ENCODE measurements around the gene MICAL3.

Gene MICAL3

GRCh38 chr22:17818180-17818579 lies 206.2 kb downstream of the MICAL3 start:
- H3K9me3 ChIP-seq (replicated peaks; ENCODE audit: insufficient read depth, low read length): no peaks in the 10 kb centered on the region
- H4K20me1 ChIP-seq (ENCODE audit: insufficient read depth, low read length): no peaks in the 10 kb centered on the region
- H3K79me2 ChIP-seq (ENCODE audit: low read length): no peaks in the 10 kb centered on the region
- no peak overlapping the region for H3K9ac ChIP-seq (ENCODE audit: low read length)
- no peak overlapping the region for H3K4me3 ChIP-seq (ENCODE audit: low read length)
- H3K4me1 ChIP-seq (ENCODE audit: low read length): no peaks in the 10 kb centered on the region
- H3K9me2 ChIP-seq (replicated peaks; ENCODE audit: insufficient read depth, low read length): no peaks in the 10 kb centered on the region
- no peaks in the 10 kb centered on the region for H3F3A ChIP-seq (ENCODE audit: insufficient read depth, low read length)
- no peak for DNase-seq
- no peaks in the 10 kb centered on the region for H3K27me3 ChIP-seq (replicated peaks; ENCODE audit: insufficient read depth, low read length)
- H3K4me2 ChIP-seq (ENCODE audit: low read depth, low read length): no peak overlapping the region
- H3K36me3 ChIP-seq (replicated peaks; ENCODE audit: insufficient read depth, low read length): no peaks in the 10 kb centered on the region
- H3K27ac ChIP-seq (ENCODE audit: low read length): no peak overlapping the region
- no peak for TF ChIP-seq EZH2 (optimal IDR thresholded peaks at IDR 0.05; ENCODE audit: low read depth, low read length)
- no peak for TF ChIP-seq EZH2phosphoT487 (IDR thresholded peaks at IDR 0.05; ENCODE audit: low read length)
- no peak for TF ChIP-seq CTCF (IDR thresholded peaks at IDR 0.05; ENCODE audit: low read length)
- no peak overlapping the region for H2AFZ ChIP-seq (ENCODE audit: low read length)

- Histone ChIP-seq H3K4me2 (ENCODE audit: low read depth, low read length) (no peak overlapping the region), H3K79me2 (ENCODE audit: low read length) (no peaks in the 10 kb centered on the region), H3K9ac (ENCODE audit: low read length) (no peak overlapping the region), H3K27me3 (replicated peaks; ENCODE audit: insufficient read depth, low read length) (no peaks in the 10 kb centered on the region), H3K4me1 (ENCODE audit: low read length) (no peaks in the 10 kb centered on the region), H4K20me1 (ENCODE audit: insufficient read depth, low read length) (no peaks in the 10 kb centered on the region), H3K27ac (ENCODE audit: low read length) (no peak overlapping the region), H3K36me3 (replicated peaks; ENCODE audit: insufficient read depth, low read length) (no peaks in the 10 kb centered on the region), H3K4me3 (ENCODE audit: low read length) (no peak overlapping the region), H3K9me2 (replicated peaks; ENCODE audit: insufficient read depth, low read length) (no peaks in the 10 kb centered on the region), H2AFZ (ENCODE audit: low read length) (no peak overlapping the region), H3F3A (ENCODE audit: insufficient read depth, low read length) (no peaks in the 10 kb centered on the region), H3K9me3 (replicated peaks; ENCODE audit: insufficient read depth, low read length) (no peaks in the 10 kb centered on the region)
- no peak for TF ChIP-seq EZH2 (optimal IDR thresholded peaks at IDR 0.05; ENCODE audit: low read depth, low read length)
- DNase-seq: no peak
Observed at GRCh38 chr22:17817511-17818065, 206.8 kb downstream of the MICAL3 start.

GRCh38 chr22:17817079-17817478 lies 207.3 kb downstream of the MICAL3 start:
- no peak overlapping the region for H2AFZ ChIP-seq (ENCODE audit: low read length)
- no peaks in the 10 kb centered on the region for H3K27me3 ChIP-seq (replicated peaks; ENCODE audit: insufficient read depth, low read length)
- no peak for TF ChIP-seq EZH2phosphoT487 (IDR thresholded peaks at IDR 0.05; ENCODE audit: low read length)
- TF ChIP-seq EZH2 (optimal IDR thresholded peaks at IDR 0.05; ENCODE audit: low read depth, low read length): no peak
- TF ChIP-seq CTCF (IDR thresholded peaks at IDR 0.05; ENCODE audit: low read length): no peak
- no peaks in the 10 kb centered on the region for H3K36me3 ChIP-seq (replicated peaks; ENCODE audit: insufficient read depth, low read length)
- DNase-seq: no peak
- no peaks in the 10 kb centered on the region for H4K20me1 ChIP-seq (ENCODE audit: insufficient read depth, low read length)
- no peaks in the 10 kb centered on the region for H3K79me2 ChIP-seq (ENCODE audit: low read length)
- no peak overlapping the region for H3K4me2 ChIP-seq (ENCODE audit: low read depth, low read length)
- H3K9ac ChIP-seq (ENCODE audit: low read length): no peak overlapping the region
- H3K4me3 ChIP-seq (ENCODE audit: low read length): no peak overlapping the region
- no peak overlapping the region for H3K27ac ChIP-seq (ENCODE audit: low read length)
- no peaks in the 10 kb centered on the region for H3F3A ChIP-seq (ENCODE audit: insufficient read depth, low read length)
- H3K4me1 ChIP-seq (ENCODE audit: low read length): no peaks in the 10 kb centered on the region
- no peaks in the 10 kb centered on the region for H3K9me3 ChIP-seq (replicated peaks; ENCODE audit: insufficient read depth, low read length)
- no peaks in the 10 kb centered on the region for H3K9me2 ChIP-seq (replicated peaks; ENCODE audit: insufficient read depth, low read length)

GRCh38 chr22:17816649-17817048 lies 207.7 kb downstream of the MICAL3 start:
- no peaks in the 10 kb centered on the region for H3K27me3 ChIP-seq (replicated peaks; ENCODE audit: insufficient read depth, low read length)
- no peaks in the 10 kb centered on the region for H3K4me1 ChIP-seq (ENCODE audit: low read length)
- H3K4me2 ChIP-seq (ENCODE audit: low read depth, low read length): no peak overlapping the region
- no peaks in the 10 kb centered on the region for H3K9me2 ChIP-seq (replicated peaks; ENCODE audit: insufficient read depth, low read length)
- no peak overlapping the region for H3K27ac ChIP-seq (ENCODE audit: low read length)
- DNase-seq: no peak
- no peaks in the 10 kb centered on the region for H3K36me3 ChIP-seq (replicated peaks; ENCODE audit: insufficient read depth, low read length)
- no peaks in the 10 kb centered on the region for H3K9me3 ChIP-seq (replicated peaks; ENCODE audit: insufficient read depth, low read length)
- no peaks in the 10 kb centered on the region for H4K20me1 ChIP-seq (ENCODE audit: insufficient read depth, low read length)
- H2AFZ ChIP-seq (ENCODE audit: low read length): no peak overlapping the region
- H3F3A ChIP-seq (ENCODE audit: insufficient read depth, low read length): no peaks in the 10 kb centered on the region
- TF ChIP-seq CTCF (IDR thresholded peaks at IDR 0.05; ENCODE audit: low read length) (no peak), EZH2 (optimal IDR thresholded peaks at IDR 0.05; ENCODE audit: low read depth, low read length) (no peak), EZH2phosphoT487 (IDR thresholded peaks at IDR 0.05; ENCODE audit: low read length) (no peak)
- no peak overlapping the region for H3K9ac ChIP-seq (ENCODE audit: low read length)
- H3K79me2 ChIP-seq (ENCODE audit: low read length): no peaks in the 10 kb centered on the region
- no peak overlapping the region for H3K4me3 ChIP-seq (ENCODE audit: low read length)

All from MM.1S (cell line).